ENCODE measurements around the gene MPP3. TPM values are rescaled to one million over a fixed set of nuclear protein-coding genes. Genes with fewer than 3 reads are reported as not detected.
"Not testable (repeated sequence)": the region's sequence is repeated elsewhere in the genome, so short reads cannot be mapped to it uniquely, and the experiment has no call there.

The MPP3 gene
- total and polyA plus RNA-seq, 2 donors = 5.4 to 12.1 TPM

DNA sequence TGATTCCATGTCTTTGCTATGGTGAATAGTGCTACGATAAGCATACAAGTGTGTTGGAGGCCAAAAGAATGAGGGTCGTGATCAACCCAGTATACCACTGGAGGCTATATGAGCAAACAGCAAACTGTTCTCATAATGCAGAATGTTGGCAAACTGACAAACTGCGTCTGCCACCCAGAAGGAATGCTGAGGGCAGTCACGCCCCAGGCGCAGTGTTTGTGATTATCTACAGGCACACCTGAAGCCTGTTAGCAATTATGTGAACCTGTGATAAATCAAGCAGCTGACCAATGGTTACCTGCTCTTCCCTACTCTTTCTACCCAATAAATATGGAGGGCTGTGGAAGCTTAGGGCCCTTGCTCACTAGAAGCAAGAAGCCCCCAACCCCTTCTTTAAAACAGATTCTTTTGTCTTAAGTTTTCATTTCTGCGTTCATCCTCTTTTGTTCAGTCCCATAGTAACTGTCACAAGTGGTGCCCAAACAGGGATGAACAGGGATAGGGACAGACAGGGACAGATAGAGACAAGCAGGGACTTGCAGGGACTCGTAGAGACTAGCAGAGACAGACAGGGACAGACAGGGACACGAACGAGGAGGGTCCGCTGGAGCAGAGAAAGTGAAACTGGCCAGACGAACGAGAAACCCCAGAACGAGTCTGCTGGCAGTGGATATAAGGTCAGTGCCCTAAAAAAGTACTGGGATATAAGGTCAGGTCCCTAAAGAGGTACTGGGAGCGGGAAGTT, 39.2 kb upstream of the MPP3 start:
- no peak for DNase-seq (ENCODE audit: extremely low spot score)
- Histone ChIP-seq H3K27ac (ENCODE audit: low read depth) (no peak overlapping the region), H3K4me3 (ENCODE audit: low read depth, low read length) (no peak overlapping the region), H3K4me1 (ENCODE audit: insufficient read depth) (no peaks in the 10 kb centered on the region), H3K36me3 (ENCODE audit: insufficient read depth) (no peaks in the 10 kb centered on the region)
- WGBS = 63% methylated on average over 14 of the region's 14 CpGs

GRCh38 chr17:43869031-43869430, 36.1 kb upstream of the MPP3 start:
- not testable (repeated sequence) for H3K27ac ChIP-seq (ENCODE audit: low read depth); H3K4me3 ChIP-seq (ENCODE audit: low read depth, low read length); H3K4me1 ChIP-seq (ENCODE audit: insufficient read depth); H3K36me3 ChIP-seq (ENCODE audit: insufficient read depth); DNase-seq (ENCODE audit: extremely low spot score)
- 94% methylated on average over 6 of the region's 6 CpGs for WGBS

GRCh38 chr17:43868226-43868994, 35.5 kb upstream of the MPP3 start:
- no peak for DNase-seq (ENCODE audit: extremely low spot score)
- Histone ChIP-seq H3K36me3 (ENCODE audit: insufficient read depth) (no peaks in the 10 kb centered on the region), H3K4me3 (ENCODE audit: low read depth, low read length) (no peak overlapping the region), H3K4me1 (ENCODE audit: insufficient read depth) (no peaks in the 10 kb centered on the region), H3K27ac (ENCODE audit: low read depth) (no peak overlapping the region)
- WGBS = 87% methylated on average over 10 of the region's 10 CpGs

GRCh38 chr17:43864161-43864984, 31.4 kb upstream of the MPP3 start:
- no peak for DNase-seq (ENCODE audit: extremely low spot score)
- Histone ChIP-seq H3K27ac (ENCODE audit: low read depth) (no peak overlapping the region), H3K4me3 (ENCODE audit: low read depth, low read length) (no peak overlapping the region), H3K4me1 (ENCODE audit: insufficient read depth) (no peaks in the 10 kb centered on the region), H3K36me3 (ENCODE audit: insufficient read depth) (no peaks in the 10 kb centered on the region)
- 79% methylated on average over 4 of the region's 4 CpGs for WGBS

- Histone ChIP-seq H3K4me1 (ENCODE audit: insufficient read depth) (no peaks in the 10 kb centered on the region), H3K27ac (ENCODE audit: low read depth) (no peak overlapping the region), H3K36me3 (ENCODE audit: insufficient read depth) (no peaks in the 10 kb centered on the region), H3K4me3 (ENCODE audit: low read depth, low read length) (no peak overlapping the region)
- DNase-seq (ENCODE audit: extremely low spot score) = no peak
- WGBS = 67% methylated on average over 9 of the region's 9 CpGs
Measured at GRCh38 chr17:43861960-43862359, 29.0 kb upstream of the MPP3 start.

DNA sequence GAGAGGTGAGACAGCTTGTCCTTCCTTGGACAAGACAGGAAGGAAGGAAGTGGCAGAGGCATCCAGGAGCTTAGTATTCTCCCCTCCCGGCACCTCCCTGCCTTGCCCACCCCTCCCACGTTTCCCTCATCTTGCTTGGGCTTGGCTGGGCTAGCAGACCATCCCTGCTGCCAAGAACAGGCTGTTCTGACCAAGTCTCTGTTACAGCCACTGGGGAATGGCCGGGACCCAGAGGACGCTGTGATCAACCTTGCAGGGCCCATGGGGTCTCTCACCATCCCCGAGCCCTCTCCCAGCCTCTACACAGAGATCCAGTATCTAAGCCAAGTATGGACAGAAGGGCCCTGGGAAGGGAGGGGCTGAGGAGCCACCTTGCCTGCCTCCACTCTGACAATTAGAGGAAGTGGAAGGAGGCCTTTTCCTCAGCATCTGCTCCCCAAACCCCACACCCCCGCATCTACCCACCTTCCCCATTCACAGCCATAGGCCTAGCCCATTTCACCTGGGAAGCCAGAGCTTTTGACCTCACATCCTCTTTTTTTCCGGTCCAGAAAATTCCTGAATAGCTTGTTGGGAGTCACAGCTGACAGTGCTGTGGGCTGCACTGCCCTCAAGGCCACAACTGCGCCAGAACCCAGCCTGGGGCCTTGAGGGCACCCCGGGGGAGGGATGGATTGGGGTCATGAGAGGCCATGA, 28.1 kb upstream of the MPP3 start:
- no peaks in the 10 kb centered on the region for H3K4me1 ChIP-seq (ENCODE audit: insufficient read depth)
- no peaks in the 10 kb centered on the region for H3K36me3 ChIP-seq (ENCODE audit: insufficient read depth)
- no peak overlapping the region for H3K27ac ChIP-seq (ENCODE audit: low read depth)
- H3K4me3 ChIP-seq (ENCODE audit: low read depth, low read length) = no peak overlapping the region
- no peak for DNase-seq (ENCODE audit: extremely low spot score)
- WGBS = 61% methylated on average over 9 of the region's 9 CpGs

GRCh38 chr17:43860077-43860725, 27.3 kb upstream of the MPP3 start:
- no peak overlapping the region for H3K4me3 ChIP-seq (ENCODE audit: low read depth, low read length)
- H3K36me3 ChIP-seq (ENCODE audit: insufficient read depth) = no peaks in the 10 kb centered on the region
- 84% methylated on average over 12 of the region's 12 CpGs for WGBS
- H3K4me1 ChIP-seq (ENCODE audit: insufficient read depth) = no peaks in the 10 kb centered on the region
- DNase-seq (ENCODE audit: extremely low spot score) = no peak
- no peak overlapping the region for H3K27ac ChIP-seq (ENCODE audit: low read depth)

DNA sequence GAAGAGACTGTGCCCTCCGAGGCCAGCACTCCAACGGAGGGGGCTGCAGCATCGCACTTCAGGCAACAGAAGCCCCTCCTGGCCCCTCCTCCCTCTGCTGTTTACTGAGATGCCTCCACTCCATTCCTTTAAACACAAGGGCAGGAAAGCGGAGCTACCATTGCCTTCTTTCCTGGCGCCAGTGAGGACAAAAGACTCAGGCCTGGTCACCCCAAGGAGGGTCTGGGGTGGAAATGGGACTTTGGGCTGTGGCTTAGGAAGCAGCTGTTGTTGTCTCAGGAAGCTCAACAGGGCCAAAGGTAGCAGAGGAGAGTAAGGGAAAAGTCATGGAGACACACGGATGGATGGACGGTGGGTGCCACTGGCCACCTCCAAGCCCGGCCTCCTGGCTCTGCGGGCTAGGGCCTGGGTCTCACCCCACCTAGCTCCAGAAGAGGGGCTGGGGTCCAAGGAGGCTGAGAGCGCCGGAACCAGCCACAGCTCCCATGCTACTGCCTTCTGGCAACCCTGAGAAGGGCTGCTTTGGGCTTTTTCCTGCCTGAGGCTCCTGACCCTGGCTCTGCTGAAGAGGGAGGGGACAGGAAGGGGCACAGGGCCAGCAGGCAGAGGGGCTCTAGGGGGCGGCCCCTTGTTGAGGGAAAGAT, 25.1 kb upstream of the MPP3 start:
- Histone ChIP-seq H3K27ac (ENCODE audit: low read depth) (no peak overlapping the region), H3K4me1 (ENCODE audit: insufficient read depth) (no peaks in the 10 kb centered on the region), H3K4me3 (ENCODE audit: low read depth, low read length) (no peak overlapping the region), H3K36me3 (ENCODE audit: insufficient read depth) (no peaks in the 10 kb centered on the region)
- 54% methylated on average over 12 of the region's 12 CpGs for WGBS
- no peak for DNase-seq (ENCODE audit: extremely low spot score)

DNA sequence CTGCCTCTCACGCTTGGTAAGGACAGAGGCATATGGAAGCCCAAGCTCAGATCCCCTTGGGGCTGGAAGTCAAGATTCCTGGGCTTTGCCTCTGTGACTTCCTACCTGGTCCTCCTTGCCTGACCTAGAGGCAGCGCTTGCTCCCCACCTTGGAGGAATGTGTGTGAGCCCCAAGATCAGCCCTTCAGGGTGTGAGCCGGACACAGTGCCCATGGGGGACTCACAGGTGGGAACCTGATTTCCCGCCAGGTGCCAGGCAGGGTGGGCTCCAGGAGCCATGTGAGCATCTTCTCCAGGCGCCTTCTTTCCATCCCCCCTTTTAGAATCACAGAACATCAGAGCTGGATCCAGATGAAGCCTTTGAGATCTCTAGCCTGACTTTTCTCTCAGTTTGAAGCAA, 24.2 kb upstream of the MPP3 start:
- WGBS = 92% methylated on average over 5 of the region's 5 CpGs
- no peaks in the 10 kb centered on the region for H3K36me3 ChIP-seq (ENCODE audit: insufficient read depth)
- no peak for DNase-seq (ENCODE audit: extremely low spot score)
- H3K27ac ChIP-seq (ENCODE audit: low read depth) = no peak overlapping the region
- H3K4me1 ChIP-seq (ENCODE audit: insufficient read depth) = no peaks in the 10 kb centered on the region
- no peak overlapping the region for H3K4me3 ChIP-seq (ENCODE audit: low read depth, low read length)

DNA sequence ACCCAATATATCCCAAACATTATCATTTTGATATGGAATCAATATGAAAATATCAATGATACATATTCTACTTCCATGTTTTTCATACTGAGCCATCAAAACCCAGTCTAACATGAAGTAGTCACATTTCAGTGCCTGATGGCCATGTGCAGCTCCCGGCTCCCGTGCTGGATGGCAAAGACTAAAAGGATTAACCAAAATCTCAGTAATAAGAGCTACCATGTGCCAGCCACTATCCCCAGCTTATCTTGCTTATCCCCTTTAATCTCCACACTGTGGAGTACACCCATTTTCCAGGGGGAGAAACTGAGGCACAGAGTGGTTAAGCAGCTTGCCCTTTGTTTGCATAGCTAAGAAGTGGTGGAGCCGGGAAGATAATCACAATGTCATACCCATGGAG, 23.2 kb upstream of the MPP3 start:
- Histone ChIP-seq H3K36me3 (ENCODE audit: insufficient read depth) (no peaks in the 10 kb centered on the region), H3K27ac (ENCODE audit: low read depth) (no peak overlapping the region), H3K4me1 (ENCODE audit: insufficient read depth) (no peaks in the 10 kb centered on the region), H3K4me3 (ENCODE audit: low read depth, low read length) (no peak overlapping the region)
- 83% methylated on average over 3 of the region's 3 CpGs for WGBS
- DNase-seq (ENCODE audit: extremely low spot score) = no peak

GRCh38 chr17:43855061-43855460, 22.1 kb upstream of the MPP3 start:
- Histone ChIP-seq H3K36me3 (ENCODE audit: insufficient read depth) (no peaks in the 10 kb centered on the region), H3K27ac (ENCODE audit: low read depth) (no peak overlapping the region), H3K4me3 (ENCODE audit: low read depth, low read length) (no peak overlapping the region), H3K4me1 (ENCODE audit: insufficient read depth) (no peaks in the 10 kb centered on the region)
- no peak for DNase-seq (ENCODE audit: extremely low spot score)
- 75% methylated on average over 9 of the region's 9 CpGs for WGBS

DNA sequence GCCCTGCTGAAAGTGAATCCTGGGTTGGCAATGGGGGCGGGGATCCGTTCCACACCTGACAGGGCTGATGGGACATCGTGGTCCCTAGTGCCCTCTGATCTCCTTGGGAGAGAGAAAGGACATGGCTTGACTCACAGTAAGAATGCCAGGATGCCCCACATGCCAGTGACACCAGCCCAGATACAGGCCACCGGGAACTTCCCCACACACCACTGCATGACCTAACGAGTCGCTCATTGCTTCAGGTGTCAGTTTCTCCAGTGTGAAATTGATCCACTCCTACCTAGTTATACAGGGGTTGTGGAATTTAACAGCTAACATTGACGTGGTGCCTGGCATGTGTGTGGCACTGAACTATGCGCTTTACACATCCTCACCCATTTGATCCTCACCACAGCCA, 21.6 kb upstream of the MPP3 start:
- 62% methylated on average over 8 of the region's 8 CpGs for WGBS

More for the DNA sequence above, 21.6 kb upstream of the MPP3 start:
- no peak for DNase-seq (ENCODE audit: extremely low spot score)
- H3K4me3 ChIP-seq (ENCODE audit: low read depth, low read length) = no peak overlapping the region
- no peaks in the 10 kb centered on the region for H3K4me1 ChIP-seq (ENCODE audit: insufficient read depth)
- no peak overlapping the region for H3K27ac ChIP-seq (ENCODE audit: low read depth)
- H3K36me3 ChIP-seq (ENCODE audit: insufficient read depth) = no peaks in the 10 kb centered on the region

All from urinary bladder (tissue), 4 donors.